Stimulated activated CD8-positive, alpha-beta memory T cell treated with anti-CD3 and anti-CD28 coated beads, Interleukin-4, amount 100 ng/mL, for 48 hours (primary cell): ENCODE results near the gene HIGD1A.
A peak's percentile ranks its signal among the peaks of the same experiment; 100 is the strongest.

Source experiments
- DNase-seq: peaks from one replicate; pipeline ENCODE4 v3.0.0-alpha.2; 2020

HIGD1A gene

GRCh38 chr3:42752961-42753360 lies 51.3 kb downstream of the HIGD1A start:
- DNase-seq: no peak

GRCh38 chr3:42752441-42752840 lies 51.8 kb downstream of the HIGD1A start:
- no peak for DNase-seq

- peak; percentile 16 for DNase-seq
Observed at GRCh38 chr3:42751609-42752008, 52.7 kb downstream of the HIGD1A start.

DNA sequence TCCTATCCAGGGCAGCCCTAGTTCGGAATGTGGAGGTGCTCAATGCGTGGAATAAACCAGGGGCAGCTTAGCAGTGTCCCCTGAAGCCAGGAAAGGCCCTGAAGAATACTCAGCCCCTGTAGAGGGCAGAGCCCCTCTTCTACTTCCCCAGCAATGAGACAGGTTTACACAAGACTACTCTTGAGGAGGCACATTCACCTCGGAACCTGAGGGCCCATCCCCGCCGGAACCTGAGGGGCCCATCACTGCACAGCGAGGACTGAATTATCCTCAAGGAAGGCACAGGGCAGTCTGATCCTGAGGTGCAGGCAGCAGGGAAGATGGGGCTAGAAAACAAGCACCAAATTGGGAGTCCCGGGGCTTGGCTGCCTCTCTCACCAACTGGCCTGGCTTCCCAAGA lies 53.5 kb downstream of the HIGD1A start:
- peak; percentile 7 for DNase-seq

- DNase-seq: peak; percentile 9
Observed at GRCh38 chr3:42749753-42750231, 54.5 kb downstream of the HIGD1A start.

GRCh38 chr3:42749025-42749752 lies 55.1 kb downstream of the HIGD1A start:
- peak; percentile 17 for DNase-seq

- DNase-seq: peak; percentile 21
Observed at GRCh38 chr3:42747581-42747980, 56.7 kb downstream of the HIGD1A start.

GRCh38 chr3:42746455-42747450 lies 57.5 kb downstream of the HIGD1A start:
- peak; percentile 15 for DNase-seq

GRCh38 chr3:42745776-42746454 lies 58.4 kb downstream of the HIGD1A start:
- DNase-seq: peak; percentile 14

GRCh38 chr3:42745291-42745745 lies 59.0 kb downstream of the HIGD1A start:
- no peak for DNase-seq

- DNase-seq: peak; percentile 17
Observed at GRCh38 chr3:42743204-42743995, 60.9 kb downstream of the HIGD1A start.

GRCh38 chr3:42742688-42743087 lies 61.6 kb downstream of the HIGD1A start:
- DNase-seq: peak; percentile 16

- no peak for DNase-seq
Observed at GRCh38 chr3:42742259-42742658, 62.0 kb downstream of the HIGD1A start.

- peak; percentile 9 for DNase-seq
Observed at GRCh38 chr3:42741796-42742195, 62.5 kb downstream of the HIGD1A start.

DNA sequence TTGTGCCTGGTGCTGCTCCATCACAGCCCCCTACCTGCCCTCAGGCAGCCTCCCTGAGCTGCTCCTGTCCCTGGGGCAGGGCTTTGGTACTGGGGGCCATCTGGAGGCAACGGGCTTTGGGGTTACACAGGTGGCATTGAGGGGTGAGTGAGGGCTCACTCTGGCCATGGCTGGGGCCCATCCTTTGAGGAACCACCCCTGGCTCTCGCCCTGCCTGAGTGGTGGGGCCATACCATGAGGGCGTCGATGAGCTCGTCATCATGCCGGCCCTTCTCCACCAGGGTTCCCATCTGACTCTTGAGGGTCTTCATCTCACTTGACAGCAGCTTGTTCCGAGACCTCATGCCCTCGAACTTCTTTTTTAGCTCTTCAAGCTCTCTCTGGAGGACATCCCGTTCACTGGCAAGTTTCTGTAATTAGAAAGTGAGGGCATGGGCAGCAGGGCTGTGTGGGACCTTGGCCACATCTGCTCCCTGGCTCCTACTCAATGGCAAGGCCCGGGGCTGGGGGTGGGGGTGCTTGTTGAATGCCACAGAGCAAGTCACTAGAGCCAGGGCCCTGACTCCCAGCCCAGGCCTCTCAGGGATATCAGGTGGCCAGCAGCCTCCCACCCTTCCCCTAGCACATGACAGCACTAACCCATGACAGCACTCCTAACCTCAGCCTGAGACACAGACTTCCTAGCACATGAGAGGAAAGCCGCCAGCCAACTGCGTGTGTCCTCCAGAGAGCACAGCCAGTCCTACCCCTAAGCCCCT lies 64.7 kb downstream of the HIGD1A start:
- DNase-seq: peak; percentile 8

DNA sequence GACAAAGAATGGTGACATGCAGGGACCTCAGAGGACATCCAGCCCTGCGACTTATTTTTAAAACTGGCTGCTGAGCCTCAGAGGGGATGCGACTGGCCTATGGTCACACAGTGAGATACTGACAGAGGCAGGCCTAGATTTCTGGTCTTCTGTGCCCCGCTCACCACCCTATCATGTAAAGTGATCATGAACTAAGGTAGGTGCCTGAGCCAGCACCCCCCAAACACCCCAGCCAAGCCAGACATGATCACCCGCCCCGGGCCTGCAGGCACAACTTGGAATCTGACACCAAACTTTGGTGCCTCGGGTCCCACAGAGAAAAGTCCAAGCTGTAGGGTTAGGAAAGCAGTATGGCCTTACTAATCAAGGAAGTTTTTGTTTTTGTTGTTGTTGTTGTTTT lies 67.8 kb downstream of the HIGD1A start:
- no peak for DNase-seq

GRCh38 chr3:42736081-42736480 lies 68.2 kb downstream of the HIGD1A start:
- DNase-seq: no peak

GRCh38 chr3:42735615-42736014 lies 68.7 kb downstream of the HIGD1A start:
- peak; percentile 16 for DNase-seq

DNA sequence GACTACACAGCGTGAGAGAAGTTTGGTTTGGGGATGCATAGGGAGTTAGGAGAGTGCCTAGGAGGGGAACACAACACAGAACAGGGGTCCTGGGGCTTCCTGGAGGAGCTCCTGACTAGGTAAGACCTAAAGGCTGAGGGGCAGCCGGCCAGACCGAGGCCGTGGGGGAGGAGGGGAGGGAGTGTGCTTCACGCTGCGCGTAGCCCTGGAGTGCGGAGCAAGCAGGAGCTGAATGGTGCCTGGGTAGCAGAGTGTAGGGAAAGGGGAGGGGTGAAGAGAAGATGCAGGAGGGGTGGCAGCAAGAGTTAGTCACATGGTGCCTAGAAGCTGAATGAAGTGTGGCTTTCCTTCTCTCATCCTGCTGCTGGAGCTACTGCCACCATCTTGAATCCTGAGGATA lies 69.3 kb downstream of the HIGD1A start:
- DNase-seq: no peak

- DNase-seq: no peak
Observed at GRCh38 chr3:42734263-42734860, 69.9 kb downstream of the HIGD1A start.
